Peyer's patch (tissue), 4 donors: Measurements from ENCODE around the gene C7orf57.
A peak's percentile ranks its signal among the peaks of the same experiment; 100 is the strongest.

Experiments
- POLR2A ChIP-seq, 2 donors: fragments of 450-650 bp; IDR thresholded peaks; one replicate each; pipeline ENCODE4 v1.5.1; 2017; ENCODE audit warnings: antibody characterized with exemption in 2 of 2, mild to moderate bottlenecking in 2 of 2, moderate library complexity in 2 of 2
- TF ChIP-seq, protein P1 (sequence below), 6 experiments: fragments of 450-650 bp in 4 of 6; fragments of 200-600 bp in 2 of 6; sonication (generic) in 1 of 6; IDR thresholded peaks; one replicate each; pipeline ENCODE4 v1.5.1; 2017 to 2019; ENCODE audit warnings: antibody characterized with exemption in 6 of 6, mild to moderate bottlenecking in 3 of 6, moderate library complexity in 1 of 6

DNA sequence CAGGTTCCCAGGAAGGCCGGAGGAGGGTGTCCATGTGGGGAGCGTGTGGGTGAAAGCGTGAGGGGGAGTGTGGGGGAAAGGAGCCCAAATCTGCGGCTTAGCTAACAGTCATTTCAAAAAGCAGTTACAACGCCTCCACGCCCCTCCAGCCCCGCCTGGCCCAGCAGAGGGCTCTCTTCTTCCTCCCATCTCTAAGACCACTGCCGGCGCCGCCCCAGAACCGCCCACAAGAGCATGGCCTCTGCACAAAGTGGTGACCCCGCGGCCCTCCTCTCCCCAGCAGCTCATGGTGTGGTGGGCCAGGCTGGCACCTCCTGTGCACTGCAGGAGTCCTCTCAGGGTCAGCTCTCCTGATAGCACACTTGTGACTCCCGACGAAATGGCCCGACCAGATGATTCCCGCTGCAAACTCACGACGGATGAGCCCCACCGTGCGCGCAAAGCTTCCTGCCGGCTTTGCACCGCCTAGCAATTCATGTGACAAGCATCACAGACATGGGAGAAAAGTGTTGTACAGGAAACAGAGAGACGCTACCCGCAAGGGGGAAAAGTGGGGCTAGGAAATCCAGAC, 43.5 kb upstream of the C7orf57 start:
- TF ChIP-seq, protein P1, sequence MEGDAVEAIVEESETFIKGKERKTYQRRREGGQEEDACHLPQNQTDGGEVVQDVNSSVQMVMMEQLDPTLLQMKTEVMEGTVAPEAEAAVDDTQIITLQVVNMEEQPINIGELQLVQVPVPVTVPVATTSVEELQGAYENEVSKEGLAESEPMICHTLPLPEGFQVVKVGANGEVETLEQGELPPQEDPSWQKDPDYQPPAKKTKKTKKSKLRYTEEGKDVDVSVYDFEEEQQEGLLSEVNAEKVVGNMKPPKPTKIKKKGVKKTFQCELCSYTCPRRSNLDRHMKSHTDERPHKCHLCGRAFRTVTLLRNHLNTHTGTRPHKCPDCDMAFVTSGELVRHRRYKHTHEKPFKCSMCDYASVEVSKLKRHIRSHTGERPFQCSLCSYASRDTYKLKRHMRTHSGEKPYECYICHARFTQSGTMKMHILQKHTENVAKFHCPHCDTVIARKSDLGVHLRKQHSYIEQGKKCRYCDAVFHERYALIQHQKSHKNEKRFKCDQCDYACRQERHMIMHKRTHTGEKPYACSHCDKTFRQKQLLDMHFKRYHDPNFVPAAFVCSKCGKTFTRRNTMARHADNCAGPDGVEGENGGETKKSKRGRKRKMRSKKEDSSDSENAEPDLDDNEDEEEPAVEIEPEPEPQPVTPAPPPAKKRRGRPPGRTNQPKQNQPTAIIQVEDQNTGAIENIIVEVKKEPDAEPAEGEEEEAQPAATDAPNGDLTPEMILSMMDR (IDR thresholded peaks at IDR 0.05) = peak; percentile 31 to 67 (median 60)
- TF ChIP-seq POLR2A (IDR thresholded peaks at IDR 0.05) = no peak
